GM23248 (cell line): ENCODE measurements around the gene BICC1. TPM values are rescaled to one million over a fixed set of nuclear protein-coding genes. Genes with fewer than 3 reads are reported as not detected.

Source experiments
- DNase-seq: peaks from one replicate; pipeline ENCODE4 v3.0.0-alpha.2; 2015
- H2AFZ ChIP-seq: fragments of 200-600 bp; sonication (generic); 2 replicates; pipeline ENCODE4 v1.6.1; 2016; ENCODE audit warnings: antibody characterized with exemption
- H3F3A ChIP-seq: fragments of 200-600 bp; sonication (generic); 2 replicates; pipeline ENCODE4 v1.6.1; 2016; ENCODE audit warnings: mild to moderate bottlenecking, antibody characterized with exemption, mixed run types; ENCODE audit not compliant: insufficient read depth
- H3K27ac ChIP-seq: fragments of 200-600 bp; sonication (generic); 2 replicates; pipeline ENCODE4 v1.5.1; 2016; ENCODE audit warnings: mild to moderate bottlenecking
- H3K27me3 ChIP-seq: fragments of 200-600 bp; sonication (generic); replicated peaks from 2 replicates; pipeline ENCODE4 v1.6.1; 2016; ENCODE audit warnings: mild to moderate bottlenecking; ENCODE audit not compliant: insufficient read depth
- H3K36me3 ChIP-seq: fragments of 200-600 bp; sonication (generic); 2 replicates; pipeline ENCODE4 v1.6.1; 2016; ENCODE audit warnings: low read depth, mild to moderate bottlenecking
- H3K4me1 ChIP-seq: fragments of 200-600 bp; sonication (generic); 2 replicates; pipeline ENCODE4 v1.6.1; 2016; ENCODE audit warnings: mild to moderate bottlenecking; ENCODE audit not compliant: insufficient read depth
- H3K4me2 ChIP-seq: fragments of 200-600 bp; sonication (generic); one replicate; pipeline ENCODE4 v1.6.1; 2016; ENCODE audit warnings: mild to moderate bottlenecking; ENCODE audit not compliant: unreplicated experiment
- H3K4me3 ChIP-seq: fragments of 200-600 bp; sonication (generic); 2 replicates; pipeline ENCODE4 v1.5.1; 2016; ENCODE audit warnings: mild to moderate bottlenecking
- H3K79me2 ChIP-seq: fragments of 200-600 bp; sonication (generic); 2 replicates; pipeline ENCODE4 v1.6.1; 2016; ENCODE audit warnings: mild to moderate bottlenecking; ENCODE audit not compliant: insufficient read depth
- H3K9ac ChIP-seq: fragments of 200-600 bp; sonication (generic); 2 replicates; pipeline ENCODE4 v1.6.1; 2016; ENCODE audit warnings: mild to moderate bottlenecking
- H3K9me2 ChIP-seq: fragments of 200-600 bp; sonication (generic); 2 replicates; pipeline ENCODE4 v1.6.1; 2016; ENCODE audit warnings: mixed run types, mild to moderate bottlenecking, moderate library complexity; ENCODE audit not compliant: insufficient read depth
- H3K9me3 ChIP-seq: fragments of 200-600 bp; sonication (generic); one replicate; pipeline ENCODE4 v1.6.1; 2017; ENCODE audit warnings: low read depth
- H4K20me1 ChIP-seq: fragments of 200-600 bp; sonication (generic); 2 replicates; pipeline ENCODE4 v1.6.0; 2016; ENCODE audit not compliant: insufficient read depth
- EZH2 ChIP-seq: fragments of 200-600 bp; sonication (generic); IDR thresholded peaks from 2 replicates; pipeline ENCODE4 v1.6.1; 2018; ENCODE audit warnings: antibody characterized with exemption, mild to moderate bottlenecking; ENCODE audit not compliant: insufficient read depth, poor library complexity, severe bottlenecking
- EZH2phosphoT487 ChIP-seq: fragments of 200-600 bp; sonication (generic); IDR thresholded peaks from 2 replicates; pipeline ENCODE4 v1.6.1; 2018; ENCODE audit warnings: antibody characterized with exemption, moderate library complexity, mild to moderate bottlenecking, low read depth; ENCODE audit not compliant: insufficient read depth
- WGBS, 2 experiments: methylation state at CpG; one replicate each; pipeline ENCODE4 v1.1.6; 2015 to 2017; ENCODE audit warnings: low lambda C conversion rate in 2 of 2, low coverage in 1 of 2; ENCODE audit errors: missing lambda C conversion rate in 2 of 2; 5-methylcytosine and 5-hydroxymethylcytosine counted together
- in situ Hi-C: fragments of 300-500 bp; cut with MboI; formaldehyde crosslinking; loops from 2 replicates; pipeline ENCODE4 v1.15.0; 2020
- polyA plus RNA-seq: library from polyadenylated mRNA; unstranded; fragments of >200 nt; fragmentation: Nextera tagmentation; extraction: Ambion mirVana; gene quantifications from 2 replicates; pipeline ENCODE4 v1.2.1, GENCODE V29; 2016
- total RNA-seq: library from RNA; depleted of rRNA; stranded (reverse); fragments of >200 nt; shearing (Covaris generic); gene quantifications from 2 replicates; pipeline ENCODE4 v1.2.3, GENCODE V29; 2014

Gene BICC1
- total and polyA plus RNA-seq, 2 experiments from 2014 or later = 80.5 to 97.0 TPM

- Histone ChIP-seq H2AFZ (no peak overlapping the region), H3K27me3 (no peaks in the 10 kb centered on the region), H3K4me1 (peaks cover 14% of the 10 kb centered on the region; the same call in 1 of the 2 replicates), H3K4me3 (no peak overlapping the region), H4K20me1 (no peaks in the 10 kb centered on the region), H3K9ac (no peak overlapping the region), H3K9me2 (no peaks in the 10 kb centered on the region), H3F3A (peaks cover 10% of the 10 kb centered on the region; the same call in 1 of the 2 replicates), H3K36me3 (no peaks in the 10 kb centered on the region), H3K9me3 (no peaks in the 10 kb centered on the region), H3K27ac (no peak overlapping the region), H3K79me2 (no peaks in the 10 kb centered on the region), H3K4me2 (no peak overlapping the region)
- TF ChIP-seq EZH2phosphoT487 = no peak
- no peak for TF ChIP-seq EZH2
- in situ Hi-C loops = no loop called here
- 35 to 36% methylated on average over 2 of the region's 2 CpGs for WGBS, 2 experiments
- peak; percentile 81 for DNase-seq
Measured at GRCh38 chr10:58488921-58489320, 23.8 kb upstream of the BICC1 start.

GRCh38 chr10:58502956-58503355 is 9.7 kb upstream of the BICC1 start:
- H3K4me1 ChIP-seq = peaks cover 12% of the 10 kb centered on the region; the same call in 1 of the 2 replicates
- no peaks in the 10 kb centered on the region for H3K79me2 ChIP-seq
- H3K9ac ChIP-seq = no peak overlapping the region
- H3K9me2 ChIP-seq = 0 out of 2 replicates have a peak, but pooled peaks cover 5% of the 10 kb centered on the region
- peak; percentile 24 for DNase-seq
- in situ Hi-C loops = loop anchor here (25.0 kb wide), 1 partner anchor 684 kb away; the partner anchor contains the start of gene PHYHIPL
- H3K27me3 ChIP-seq = no peaks in the 10 kb centered on the region
- TF ChIP-seq EZH2phosphoT487 (no peak), EZH2 (no peak)
- H3F3A ChIP-seq = peaks cover under 1% of the 10 kb centered on the region
- no peaks in the 10 kb centered on the region for H3K36me3 ChIP-seq
- no peak overlapping the region for H3K27ac ChIP-seq
- no peaks in the 10 kb centered on the region for H4K20me1 ChIP-seq
- WGBS, 2 experiments = 94 to 100% methylated on average over 1 of the region's 1 CpG
- no peak overlapping the region for H2AFZ ChIP-seq
- no peak overlapping the region for H3K4me2 ChIP-seq
- H3K4me3 ChIP-seq = no peak overlapping the region
- no peaks in the 10 kb centered on the region for H3K9me3 ChIP-seq

GRCh38 chr10:58508316-58508715 is 4.4 kb upstream of the BICC1 start:
- in situ Hi-C loops = loop anchor here (25.0 kb wide), 1 partner anchor 679 kb away; the partner anchor contains the start of gene PHYHIPL

GRCh38 chr10:58511765-58512490 is 744 bp upstream of the BICC1 start:
- Histone ChIP-seq H4K20me1 (no peaks in the 10 kb centered on the region), H3K4me3 (peak overlapping the region; percentile 84), H2AFZ (peak overlapping the region; percentile 92), H3K9ac (peak overlapping the region; percentile 79), H3K27me3 (no peaks in the 10 kb centered on the region), H3K4me1 (peaks cover 46% of the 10 kb centered on the region), H3K9me2 (no peaks in the 10 kb centered on the region), H3K4me2 (peak overlapping the region; percentile 98), H3F3A (peaks cover 47% of the 10 kb centered on the region), H3K27ac (peak overlapping the region; percentile 81), H3K36me3 (no peaks in the 10 kb centered on the region), H3K9me3 (no peaks in the 10 kb centered on the region), H3K79me2 (peaks cover 39% of the 10 kb centered on the region)
- TF ChIP-seq EZH2 = no peak
- in situ Hi-C loops = loop anchor here (25.0 kb wide), 1 partner anchor 675 kb away; the partner anchor contains the start of gene PHYHIPL
- 4 to 5% methylated on average over 26 of the region's 26 CpGs for WGBS, 2 experiments
- DNase-seq = peak; percentile 66

More at GRCh38 chr10:58508316-58508715, 4.4 kb upstream of the BICC1 start:
- TF ChIP-seq EZH2phosphoT487 (no peak), EZH2 (no peak)
- Histone ChIP-seq H3K27me3 (no peaks in the 10 kb centered on the region), H3F3A (peaks cover 29% of the 10 kb centered on the region), H3K4me2 (peak overlapping the region; percentile 70), H4K20me1 (no peaks in the 10 kb centered on the region), H3K36me3 (no peaks in the 10 kb centered on the region), H3K4me3 (peak overlapping the region; percentile 14), H3K27ac (peak overlapping the region; percentile 54), H3K4me1 (peaks cover 28% of the 10 kb centered on the region), H3K9me3 (no peaks in the 10 kb centered on the region), H3K9ac (no peak overlapping the region; the same call in 1 of the 2 replicates), H3K79me2 (0 out of 2 replicates have a peak, but pooled peaks cover 2% of the 10 kb centered on the region), H2AFZ (no peak overlapping the region), H3K9me2 (no peaks in the 10 kb centered on the region)
- WGBS, 2 experiments = 2% methylated on average over 2 of the region's 2 CpGs
- peak; percentile 73 for DNase-seq
